Progenitor cell of endocrine pancreas (in vitro differentiated cells): Measurements from ENCODE around the gene HERC4. TPM values are rescaled to one million over a fixed set of nuclear protein-coding genes. Genes with fewer than 3 reads are reported as not detected.
"Not testable (repeated sequence)": the region's sequence is repeated elsewhere in the genome, so short reads cannot be mapped to it uniquely, and the experiment has no call there.

Experiments
- DNase-seq: peaks from one replicate; pipeline ENCODE4 v3.0.0; 2021; ENCODE audit warnings: low spot score; ENCODE audit not compliant: unreplicated experiment
- H3K27ac Mint-ChIP-seq: 2 replicates; pipeline ENCODE4 v1.8.0; 2021; ENCODE audit warnings: mild to moderate bottlenecking, moderate library complexity, mixed read lengths
- H3K27me3 Mint-ChIP-seq: 2 replicates; pipeline ENCODE4 v1.8.0; 2021; ENCODE audit warnings: mixed read lengths
- H3K36me3 Mint-ChIP-seq: 2 replicates; pipeline ENCODE4 v1.8.0; 2022; ENCODE audit warnings: mixed read lengths; ENCODE audit not compliant: insufficient read depth
- H3K4me1 Mint-ChIP-seq: 2 replicates; pipeline ENCODE4 v1.8.0; 2021; ENCODE audit warnings: low read depth, mixed read lengths
- H3K4me3 Mint-ChIP-seq: 2 replicates; pipeline ENCODE4 v1.8.0; 2021; ENCODE audit warnings: low read depth, mild to moderate bottlenecking, moderate library complexity, mixed read lengths
- H3K9me3 Mint-ChIP-seq: 2 replicates; pipeline ENCODE4 v1.8.0; 2021; ENCODE audit warnings: low read depth, mixed read lengths
- total RNA-seq: library from RNA; stranded (reverse); gene quantifications from 2 replicates; pipeline ENCODE4 v1.2.1, GENCODE V29; 2021
- TF ChIP-seq, protein P1 (sequence below): fragments of 200-600 bp; sonication (generic); IDR thresholded peaks from one replicate; pipeline ENCODE4 v1.5.0; 2021; ENCODE audit warnings: antibody characterized with exemption, mild to moderate bottlenecking; ENCODE audit not compliant: unreplicated experiment

The HERC4 gene
- total RNA-seq, 1 donor from 2014 or later = 62.1 TPM

DNA sequence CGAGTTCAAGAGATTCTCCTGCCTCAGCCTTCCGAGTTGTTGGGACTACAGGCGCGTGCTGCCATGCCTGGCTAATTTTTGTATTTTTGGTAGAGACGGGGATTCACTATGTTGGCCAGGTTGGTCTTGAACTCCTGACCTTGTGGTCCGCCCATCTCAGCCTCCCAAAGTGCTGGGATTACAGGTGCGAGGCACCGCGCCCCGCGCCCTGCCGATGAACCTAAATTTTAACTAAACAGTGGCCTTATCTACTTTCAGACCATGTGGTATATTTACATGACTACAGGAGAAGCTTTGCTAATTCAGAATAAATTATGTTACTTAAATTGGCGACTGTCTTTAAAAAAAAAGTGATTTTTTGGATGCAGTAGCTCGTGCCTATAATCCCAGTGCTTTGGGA, 181.4 kb downstream of the HERC4 start:
- H3K36me3 Mint-ChIP-seq = peaks cover 28% of the 10 kb centered on the region
- no peak overlapping the region for H3K4me3 Mint-ChIP-seq
- H3K27me3 Mint-ChIP-seq = no peaks in the 10 kb centered on the region

DNA sequence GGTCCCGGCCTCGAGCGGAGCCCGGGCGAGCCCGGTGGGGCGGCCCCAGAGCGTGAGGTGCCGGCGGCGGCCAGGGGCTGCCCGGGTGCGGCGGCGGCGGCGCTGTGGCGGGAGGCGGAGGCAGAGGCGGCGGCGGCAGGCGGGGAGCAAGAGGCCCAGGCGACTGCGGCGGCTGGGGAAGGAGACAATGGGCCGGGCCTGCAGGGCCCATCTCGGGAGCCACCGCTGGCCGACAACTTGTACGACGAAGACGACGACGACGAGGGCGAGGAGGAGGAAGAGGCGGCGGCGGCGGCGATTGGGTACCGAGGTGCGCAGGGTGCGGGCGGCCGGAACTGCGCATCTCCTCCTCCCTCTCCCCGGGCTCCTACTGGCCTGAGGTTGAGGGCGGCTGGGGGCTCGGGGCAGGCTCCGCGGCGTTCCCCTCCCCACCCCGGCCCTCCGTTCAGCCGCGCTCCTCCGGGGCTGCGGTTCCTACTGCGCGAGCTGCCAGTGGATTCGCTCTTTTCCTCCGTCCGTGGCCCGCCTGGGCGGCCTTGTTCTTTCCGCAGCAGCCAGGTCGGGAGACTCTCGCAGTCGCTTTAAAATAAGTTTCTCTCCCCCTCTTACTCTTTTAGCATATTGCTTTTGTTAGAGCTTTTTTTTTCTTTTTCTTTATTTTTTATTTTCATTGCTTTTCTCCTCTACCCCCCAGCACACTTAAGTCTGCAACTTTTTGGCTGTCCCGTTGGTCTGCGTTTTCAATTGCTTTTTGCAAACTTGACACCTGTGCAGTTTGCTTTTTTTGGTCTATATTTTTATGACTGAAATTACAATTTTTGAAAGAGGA, 190.0 kb downstream of the HERC4 start:
- Mint-ChIP-seq H3K27me3 (no peaks in the 10 kb centered on the region), H3K4me1 (peaks cover 8% of the 10 kb centered on the region), H3K4me3 (peak overlapping the region; percentile 90), H3K36me3 (peaks cover 21% of the 10 kb centered on the region), H3K9me3 (no peaks in the 10 kb centered on the region), H3K27ac (peak overlapping the region; percentile 95)
- peak; percentile 50 for DNase-seq
- TF ChIP-seq, protein P1, sequence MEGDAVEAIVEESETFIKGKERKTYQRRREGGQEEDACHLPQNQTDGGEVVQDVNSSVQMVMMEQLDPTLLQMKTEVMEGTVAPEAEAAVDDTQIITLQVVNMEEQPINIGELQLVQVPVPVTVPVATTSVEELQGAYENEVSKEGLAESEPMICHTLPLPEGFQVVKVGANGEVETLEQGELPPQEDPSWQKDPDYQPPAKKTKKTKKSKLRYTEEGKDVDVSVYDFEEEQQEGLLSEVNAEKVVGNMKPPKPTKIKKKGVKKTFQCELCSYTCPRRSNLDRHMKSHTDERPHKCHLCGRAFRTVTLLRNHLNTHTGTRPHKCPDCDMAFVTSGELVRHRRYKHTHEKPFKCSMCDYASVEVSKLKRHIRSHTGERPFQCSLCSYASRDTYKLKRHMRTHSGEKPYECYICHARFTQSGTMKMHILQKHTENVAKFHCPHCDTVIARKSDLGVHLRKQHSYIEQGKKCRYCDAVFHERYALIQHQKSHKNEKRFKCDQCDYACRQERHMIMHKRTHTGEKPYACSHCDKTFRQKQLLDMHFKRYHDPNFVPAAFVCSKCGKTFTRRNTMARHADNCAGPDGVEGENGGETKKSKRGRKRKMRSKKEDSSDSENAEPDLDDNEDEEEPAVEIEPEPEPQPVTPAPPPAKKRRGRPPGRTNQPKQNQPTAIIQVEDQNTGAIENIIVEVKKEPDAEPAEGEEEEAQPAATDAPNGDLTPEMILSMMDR = peak; percentile 18

More for the DNA sequence above, 181.4 kb downstream of the HERC4 start:
- Mint-ChIP-seq H3K9me3 (no peaks in the 10 kb centered on the region), H3K27ac (no peak overlapping the region), H3K4me1 (no peaks in the 10 kb centered on the region)
- no peak for DNase-seq
- TF ChIP-seq, protein P1 = no peak

DNA sequence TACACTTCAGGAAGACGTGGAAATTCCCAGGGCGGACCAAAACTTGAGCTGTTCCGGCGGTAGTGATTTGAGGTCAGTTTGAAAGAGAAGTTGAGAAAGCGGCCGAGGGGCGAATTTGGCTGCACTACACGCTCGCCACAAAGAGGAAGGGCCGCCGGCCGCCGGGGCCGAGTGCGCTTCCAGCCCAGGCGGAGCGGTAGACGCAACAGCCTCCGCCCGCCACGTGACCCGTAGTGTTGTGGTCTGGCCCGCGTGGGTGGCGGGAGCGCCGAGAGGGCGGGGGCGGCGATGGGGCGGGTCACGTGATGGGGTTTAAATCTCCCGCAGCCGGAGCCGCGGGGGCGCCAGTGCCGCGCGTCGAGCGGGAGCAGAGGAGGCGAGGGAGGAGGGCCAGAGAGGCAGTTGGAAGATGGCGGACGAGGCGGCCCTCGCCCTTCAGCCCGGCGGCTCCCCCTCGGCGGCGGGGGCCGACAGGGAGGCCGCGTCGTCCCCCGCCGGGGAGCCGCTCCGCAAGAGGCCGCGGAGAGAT, 190.7 kb downstream of the HERC4 start, which contains the start of gene SIRT1:
TSS of gene SIRT1 (plus strand) at position 344 of the 529 bp plus-strand sequence. CDS start at position 410, 66 bp downstream.
- peak within 1 kb of the TSS; percentile 90 for H3K4me3 Mint-ChIP-seq
- H3K27me3 Mint-ChIP-seq = no peaks in the 10 kb centered on the region
- peak; percentile 96 for DNase-seq
- TF ChIP-seq, protein P1 = no peak
- peaks cover 17% of the 10 kb centered on the region for H3K36me3 Mint-ChIP-seq
- H3K9me3 Mint-ChIP-seq = no peaks in the 10 kb centered on the region
- peak within 1 kb of the TSS; percentile 97 for H3K27ac Mint-ChIP-seq
- peaks cover 8% of the 10 kb centered on the region for H3K4me1 Mint-ChIP-seq

DNA sequence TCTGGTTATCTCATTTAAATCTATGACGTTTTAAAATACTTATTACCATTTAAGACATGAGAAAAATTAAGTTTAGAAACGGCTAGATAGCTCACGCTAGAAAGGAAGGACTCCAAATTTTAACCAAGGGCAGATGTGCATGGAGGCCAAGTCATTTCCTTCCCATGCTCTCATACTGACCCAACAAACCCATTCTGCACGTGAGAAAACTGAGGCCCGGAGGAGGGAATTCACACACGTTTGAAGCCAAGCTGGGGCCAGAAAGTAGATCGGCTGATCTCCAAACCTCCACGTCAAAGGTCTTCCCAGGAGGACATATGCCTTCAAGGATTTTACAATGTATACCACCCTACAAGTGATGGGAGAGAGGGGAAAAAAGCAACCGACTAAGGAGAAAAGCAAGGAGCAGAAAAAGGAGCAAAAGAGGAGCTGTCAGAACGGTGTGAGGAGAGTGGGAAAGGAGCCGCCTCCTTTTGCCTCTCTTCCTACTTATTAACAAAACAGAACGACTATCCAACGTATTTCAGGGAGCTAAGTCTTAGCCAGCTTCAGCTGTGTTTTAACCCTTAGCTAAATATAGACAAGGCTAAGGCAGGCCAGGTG, 191.3 kb downstream of the HERC4 start:
- Mint-ChIP-seq H3K4me1 (peaks cover 8% of the 10 kb centered on the region), H3K27me3 (no peaks in the 10 kb centered on the region), H3K36me3 (peaks cover 13% of the 10 kb centered on the region), H3K9me3 (no peaks in the 10 kb centered on the region), H3K4me3 (peak overlapping the region; percentile 89), H3K27ac (peak overlapping the region; percentile 97)
- TF ChIP-seq, protein P1 = no peak
- DNase-seq = no peak

DNA sequence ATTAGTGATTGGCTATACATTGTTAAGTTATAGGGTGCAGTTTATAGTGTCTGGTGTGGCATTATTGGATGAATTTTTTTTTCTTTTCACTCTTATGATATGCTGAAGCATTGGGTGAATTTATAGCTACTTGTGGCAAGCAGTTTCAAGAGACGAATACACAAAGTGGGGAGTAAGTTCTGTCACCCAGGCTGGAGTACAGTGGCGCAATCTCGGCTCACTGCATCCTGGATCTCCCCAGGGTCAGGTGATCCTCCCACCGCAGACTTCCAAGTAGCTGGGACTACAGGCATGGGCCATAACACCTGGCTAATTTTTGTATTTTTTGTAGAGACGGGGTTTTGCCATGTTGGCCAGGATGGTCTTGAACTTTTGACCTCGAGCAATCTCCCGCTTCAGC, 196.9 kb downstream of the HERC4 start:
- Mint-ChIP-seq H3K4me3 (no peak overlapping the region), H3K36me3 (no peaks in the 10 kb centered on the region), H3K27me3 (no peaks in the 10 kb centered on the region), H3K9me3 (no peaks in the 10 kb centered on the region), H3K27ac (no peak overlapping the region), H3K4me1 (no peaks in the 10 kb centered on the region)
- TF ChIP-seq, protein P1 = no peak
- DNase-seq = no peak

DNA sequence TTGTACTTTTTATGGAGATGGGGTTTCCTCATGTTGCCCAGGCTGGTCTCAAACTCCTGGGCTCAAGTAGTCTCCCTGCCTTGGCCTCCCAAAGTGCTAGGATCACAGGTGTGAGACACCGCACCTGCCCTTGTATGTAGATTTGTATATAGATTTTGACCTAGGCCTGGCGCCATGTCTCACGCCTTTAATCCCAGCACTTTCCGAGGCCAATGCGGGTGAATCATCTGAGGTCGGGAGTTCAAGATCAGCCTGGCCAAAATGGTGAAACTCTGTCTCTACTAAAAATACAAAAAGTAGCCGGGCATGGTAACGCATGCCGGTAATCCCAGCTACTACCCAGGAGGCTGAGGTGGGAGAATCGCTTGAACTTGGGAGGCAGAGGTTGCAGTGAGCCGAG, 197.7 kb downstream of the HERC4 start:
- H3K36me3 Mint-ChIP-seq = not testable (repeated sequence)

More for the DNA sequence above, 197.7 kb downstream of the HERC4 start:
- H3K4me3 Mint-ChIP-seq, H3K9me3 Mint-ChIP-seq, H3K4me1 Mint-ChIP-seq, H3K27me3 Mint-ChIP-seq, DNase-seq: not testable (repeated sequence)
- H3K27ac Mint-ChIP-seq = peak overlapping the region; percentile 52
